Keratinocyte (primary cell): ENCODE measurements around the gene ADARB2.

Source experiments
- CTCF ChIP-seq, 3 experiments: IDR thresholded peaks in 1 of 3; conservative IDR thresholded peaks in 1 of 3; optimal IDR thresholded peaks in 1 of 3; 2 replicates in 2 of 3; 3 replicates in 1 of 3; pipeline versions ENCODE3 to v1.5.1; 2011; ENCODE audit warnings: low read length in 3 of 3, mild to moderate bottlenecking in 3 of 3, moderate library complexity in 2 of 3, control low read depth in 1 of 3, inconsistent platforms in 1 of 3; ENCODE audit not compliant: insufficient read depth in 2 of 3; ENCODE audit errors: extremely low read depth in 1 of 3
- EZH2 ChIP-seq: IDR thresholded peaks from one replicate; pipeline ENCODE4 v1.6.1; 2012; ENCODE audit warnings: inconsistent platforms, mild to moderate bottlenecking, low read length, moderate library complexity

- TF ChIP-seq CTCF (optimal IDR thresholded peaks at IDR 0.05 in 1 of 3, IDR thresholded peaks at IDR 0.05 in 1 of 3, conservative IDR thresholded peaks at IDR 0.05 in 1 of 3; ENCODE audit: extremely low read depth in 1 of 3, insufficient read depth in 2 of 3, low read length in 3 of 3) (no peak), EZH2 (no peak)
These were observed 85.2 kb downstream of the ADARB2 start for GRCh38 chr10:1652151-1652550.
